NK-92 (cell line): ENCODE data around the gene PKNOX2.

Source experiments
- DNase-seq: peaks from one replicate; lab custom pipeline; 2025; ENCODE audit not compliant: unreplicated experiment; lab: John Stamatoyannopoulos, UW

The PKNOX2 gene

GRCh38 chr11:125154378-125155099 lies 10.0 kb upstream of the PKNOX2 start:
- DNase-seq: no peak

- no peak for DNase-seq
These were observed 9.5 kb upstream of the PKNOX2 start for GRCh38 chr11:125155100-125155444.

GRCh38 chr11:125155767-125156166 lies 8.8 kb upstream of the PKNOX2 start:
- no peak for DNase-seq

- no peak for DNase-seq
These were observed 8.0 kb upstream of the PKNOX2 start for GRCh38 chr11:125156346-125157117.

- no peak for DNase-seq
These were observed 7.3 kb upstream of the PKNOX2 start for GRCh38 chr11:125157118-125157733.

- DNase-seq: no peak
These were observed 6.4 kb upstream of the PKNOX2 start for GRCh38 chr11:125157953-125158680.

GRCh38 chr11:125162743-125163142 lies 1.8 kb upstream of the PKNOX2 start:
- DNase-seq: no peak

GRCh38 chr11:125163431-125164063 lies 1.0 kb upstream of the PKNOX2 start:
- DNase-seq: no peak

GRCh38 chr11:125164091-125164421 lies 495 bp upstream of the PKNOX2 start:
- DNase-seq: no peak

GRCh38 chr11:125165111-125165842 lies 726 bp downstream of the PKNOX2 start:
- DNase-seq: no peak

GRCh38 chr11:125165843-125166763 lies 1.6 kb downstream of the PKNOX2 start:
- no peak for DNase-seq

- DNase-seq: no peak
These were observed 2.3 kb downstream of the PKNOX2 start for GRCh38 chr11:125166764-125167291.

GRCh38 chr11:125167292-125167953 lies 2.9 kb downstream of the PKNOX2 start:
- DNase-seq: no peak

GRCh38 chr11:125167954-125168835 lies 3.6 kb downstream of the PKNOX2 start:
- DNase-seq: no peak

- no peak for DNase-seq
These were observed 4.4 kb downstream of the PKNOX2 start for GRCh38 chr11:125168918-125169456.

GRCh38 chr11:125170001-125170509 lies 5.5 kb downstream of the PKNOX2 start:
- DNase-seq: no peak

- no peak for DNase-seq
These were observed 6.0 kb downstream of the PKNOX2 start for GRCh38 chr11:125170510-125171031.
